NB4 (cell line): ENCODE measurements around the gene TMEM17.

Experiments used
- CTCF ChIP-seq: IDR thresholded peaks from one replicate; pipeline ENCODE4 v1.5.1; 2012; ENCODE audit warnings: low read depth, low read length
- MAX ChIP-seq: IDR thresholded peaks from 2 replicates; pipeline ENCODE4 v1.6.1; 2011; ENCODE audit warnings: low read depth, low read length
- MYC ChIP-seq: IDR thresholded peaks from 2 replicates; pipeline ENCODE4 v1.6.1; 2011; ENCODE audit warnings: low read depth, low read length
- POLR2A ChIP-seq: IDR thresholded peaks from 2 replicates; pipeline ENCODE4 v1.6.1; 2011; ENCODE audit warnings: mild to moderate bottlenecking; ENCODE audit not compliant: insufficient read length; ENCODE audit errors: extremely low read depth

GRCh38 chr2:62471816-62472215 is 34.2 kb downstream of the TMEM17 start:
- no peak for TF ChIP-seq CTCF
- no peak for TF ChIP-seq MAX
- no peak for TF ChIP-seq POLR2A
- no peak for TF ChIP-seq MYC
